IgD-negative memory B cell (primary cell): ENCODE results near the gene RAB3IL1. TPM values are rescaled to one million over a fixed set of nuclear protein-coding genes. Genes with fewer than 3 reads are reported as not detected.

Source experiments
- H3K27ac Mint-ChIP-seq, 3 donors: one replicate each; pipeline ENCODE4 v1.8.0; 2020 to 2022; ENCODE audit warnings: mild to moderate bottlenecking in 3 of 3, mixed read lengths in 3 of 3, moderate library complexity in 1 of 3
- H3K27me3 Mint-ChIP-seq: one replicate; pipeline ENCODE4 v1.8.0; 2021; ENCODE audit warnings: mixed read lengths
- H3K36me3 Mint-ChIP-seq: one replicate; pipeline ENCODE4 v1.8.0; 2020; ENCODE audit warnings: mild to moderate bottlenecking, mixed read lengths
- H3K4me1 Mint-ChIP-seq, 3 donors: one replicate each; pipeline ENCODE4 v1.8.0; 2020 to 2022; ENCODE audit warnings: mixed read lengths in 3 of 3, mild to moderate bottlenecking in 1 of 3
- H3K4me3 Mint-ChIP-seq, 4 donors: one replicate each; pipeline ENCODE4 v1.8.0; 2020 to 2022; ENCODE audit warnings: mild to moderate bottlenecking in 4 of 4, mixed read lengths in 4 of 4, moderate library complexity in 3 of 4
- H3K9me3 Mint-ChIP-seq, 3 donors: one replicate each; pipeline ENCODE4 v1.8.0; 2020 to 2021; ENCODE audit warnings: mixed read lengths in 3 of 3, mild to moderate bottlenecking in 1 of 3
- polyA plus RNA-seq: library from polyadenylated mRNA; unstranded; fragments of 300-500 nt; fragmentation: Illumina TruSeq; gene quantifications from one replicate; pipeline ENCODE4 v1.2.3, GENCODE V29; 2021

RAB3IL1 gene
- polyA plus RNA-seq, 1 donor from 2014 or later, result not detected

GRCh38 chr11:61869708-61870451 lies 47.5 kb downstream of the RAB3IL1 start:
- no peaks in the 10 kb centered on the region for H3K27me3 Mint-ChIP-seq
- peaks cover 2 to 6% (median 5%) of the 10 kb centered on the region in 3 donors for H3K4me1 Mint-ChIP-seq
- H3K36me3 Mint-ChIP-seq, result peaks cover 2% of the 10 kb centered on the region
- H3K9me3 Mint-ChIP-seq, result no peaks in the 10 kb centered on the region
- H3K27ac Mint-ChIP-seq, result no peak overlapping the region
- H3K4me3 Mint-ChIP-seq, result peak overlapping the region in 1 of 4 donors; percentile 49

- Mint-ChIP-seq H3K4me1 (peaks cover 4 to 6% (median 5%) of the 10 kb centered on the region in 3 donors), H3K27ac (no peak overlapping the region), H3K4me3 (no peak overlapping the region), H3K27me3 (no peaks in the 10 kb centered on the region), H3K9me3 (no peaks in the 10 kb centered on the region), H3K36me3 (peaks cover 2% of the 10 kb centered on the region)
Measured at GRCh38 chr11:61869429-61869707, 48.0 kb downstream of the RAB3IL1 start.

- H3K4me3 Mint-ChIP-seq, result no peak overlapping the region
- peaks cover 4 to 6% (median 5%) of the 10 kb centered on the region in 3 donors for H3K4me1 Mint-ChIP-seq
- H3K27ac Mint-ChIP-seq, result no peak overlapping the region
- H3K27me3 Mint-ChIP-seq, result no peaks in the 10 kb centered on the region
- H3K9me3 Mint-ChIP-seq, result no peaks in the 10 kb centered on the region
- H3K36me3 Mint-ChIP-seq, result peaks cover 2% of the 10 kb centered on the region
Measured at GRCh38 chr11:61868571-61869428, 48.6 kb downstream of the RAB3IL1 start.

- no peaks in the 10 kb centered on the region for H3K9me3 Mint-ChIP-seq
- no peak overlapping the region for H3K4me3 Mint-ChIP-seq
- H3K27ac Mint-ChIP-seq, result no peak overlapping the region
- peaks cover 2% of the 10 kb centered on the region for H3K27me3 Mint-ChIP-seq
- H3K4me1 Mint-ChIP-seq, result peaks cover 4 to 6% (median 5%) of the 10 kb centered on the region in 3 donors
- peaks cover under 1% of the 10 kb centered on the region for H3K36me3 Mint-ChIP-seq
Measured at GRCh38 chr11:61866958-61867343, 50.4 kb downstream of the RAB3IL1 start.

- peaks cover 4% of the 10 kb centered on the region in 3 donors for H3K4me1 Mint-ChIP-seq
- no peak overlapping the region for H3K27ac Mint-ChIP-seq
- no peaks in the 10 kb centered on the region for H3K36me3 Mint-ChIP-seq
- H3K9me3 Mint-ChIP-seq, result peaks cover 0 to 2% (median 0%) of the 10 kb centered on the region in 3 donors
- H3K4me3 Mint-ChIP-seq, result no peak overlapping the region
- peaks cover 2% of the 10 kb centered on the region for H3K27me3 Mint-ChIP-seq
Measured at GRCh38 chr11:61866231-61866957, 51.0 kb downstream of the RAB3IL1 start.

- H3K27ac Mint-ChIP-seq, result no peak overlapping the region
- no peak overlapping the region for H3K4me3 Mint-ChIP-seq
- H3K4me1 Mint-ChIP-seq, result peaks cover 0 to 2% (median 0%) of the 10 kb centered on the region in 3 donors
- H3K9me3 Mint-ChIP-seq, result peaks cover 0 to 2% (median 0%) of the 10 kb centered on the region in 3 donors
- peaks cover 2% of the 10 kb centered on the region for H3K27me3 Mint-ChIP-seq
- no peaks in the 10 kb centered on the region for H3K36me3 Mint-ChIP-seq
Measured at GRCh38 chr11:61864814-61865775, 52.3 kb downstream of the RAB3IL1 start.

- peaks cover 2% of the 10 kb centered on the region for H3K27me3 Mint-ChIP-seq
- H3K27ac Mint-ChIP-seq, result no peak overlapping the region
- H3K4me3 Mint-ChIP-seq, result no peak overlapping the region
- H3K36me3 Mint-ChIP-seq, result no peaks in the 10 kb centered on the region
- peaks cover 0 to 2% (median 0%) of the 10 kb centered on the region in 3 donors for H3K9me3 Mint-ChIP-seq
- H3K4me1 Mint-ChIP-seq, result peaks cover 0 to 2% (median 0%) of the 10 kb centered on the region in 3 donors
Measured at GRCh38 chr11:61863548-61864081, 53.8 kb downstream of the RAB3IL1 start.

- H3K27me3 Mint-ChIP-seq, result peaks cover 2% of the 10 kb centered on the region
- H3K36me3 Mint-ChIP-seq, result no peaks in the 10 kb centered on the region
- peaks cover 0 to 2% (median 0%) of the 10 kb centered on the region in 3 donors for H3K4me1 Mint-ChIP-seq
- peaks cover 0 to 2% (median 0%) of the 10 kb centered on the region in 3 donors for H3K9me3 Mint-ChIP-seq
- H3K27ac Mint-ChIP-seq, result no peak overlapping the region
- H3K4me3 Mint-ChIP-seq, result no peak overlapping the region
Measured at GRCh38 chr11:61862714-61863547, 54.4 kb downstream of the RAB3IL1 start.

- Mint-ChIP-seq H3K27me3 (peaks cover 2% of the 10 kb centered on the region), H3K4me1 (peaks cover 0 to 2% (median 0%) of the 10 kb centered on the region in 3 donors), H3K36me3 (no peaks in the 10 kb centered on the region), H3K9me3 (peaks cover 0 to 2% (median 0%) of the 10 kb centered on the region in 3 donors), H3K27ac (peak overlapping the region in 2 of 3 donors; percentile 27 to 53), H3K4me3 (no peak overlapping the region)
Measured at GRCh38 chr11:61861634-61862033, 55.7 kb downstream of the RAB3IL1 start.

GRCh38 chr11:61860054-61860903 lies 57.1 kb downstream of the RAB3IL1 start:
- Mint-ChIP-seq H3K27me3 (peaks cover 2% of the 10 kb centered on the region), H3K27ac (no peak overlapping the region), H3K4me3 (no peak overlapping the region), H3K9me3 (peaks cover 0 to 2% (median 0%) of the 10 kb centered on the region in 3 donors), H3K36me3 (no peaks in the 10 kb centered on the region), H3K4me1 (peaks cover 0 to 2% (median 0%) of the 10 kb centered on the region in 3 donors)

GRCh38 chr11:61855939-61856680 lies 61.3 kb downstream of the RAB3IL1 start:
- Mint-ChIP-seq H3K4me1 (no peaks in the 10 kb centered on the region), H3K36me3 (no peaks in the 10 kb centered on the region), H3K27ac (no peak overlapping the region), H3K27me3 (no peaks in the 10 kb centered on the region), H3K4me3 (no peak overlapping the region), H3K9me3 (no peaks in the 10 kb centered on the region)
